ENCODE measurements around the gene ANXA2R. TPM values are rescaled to one million over a fixed set of nuclear protein-coding genes. Genes with fewer than 3 reads are reported as not detected.

ANXA2R gene
- polyA plus RNA-seq, 1 of the 3 experiments (the other 2 are of a cell fraction) = 1.9 TPM

GRCh38 chr5:43068037-43068436 is 27.9 kb upstream of the ANXA2R start:
- WGBS (ENCODE audit: low lambda C conversion rate) = 83% methylated on average over 2 of the region's 2 CpGs
- H2AFZ ChIP-seq (ENCODE audit: low read depth) = peak overlapping the region; percentile 68; the same call in 1 of the 2 replicates
- peak overlapping the region; percentile 91 for H3K4me2 ChIP-seq
- H3K4me3 ChIP-seq (ENCODE audit: low read depth in 2 of 2, low read length in 1 of 2) = peak overlapping the region; percentile 80 to 84
- no peak for TF ChIP-seq CTCF (IDR thresholded peaks at IDR 0.05)
- no peak for TF ChIP-seq USF1 (IDR thresholded peaks at IDR 0.05; ENCODE audit: borderline replicate concordance, low read depth)
- no peak for TF ChIP-seq JUND (IDR thresholded peaks at IDR 0.05)
- TF ChIP-seq ELF1 (IDR thresholded peaks at IDR 0.05) = no peak
- no peak for TF ChIP-seq RCOR1 (IDR thresholded peaks at IDR 0.05; ENCODE audit: low read length)
- no peak for TF ChIP-seq SIN3A (IDR thresholded peaks at IDR 0.05; ENCODE audit: borderline replicate concordance, low read depth, low read length)
- TF ChIP-seq EZH2phosphoT487 (IDR thresholded peaks at IDR 0.05; ENCODE audit: borderline replicate concordance, low read depth) = no peak
- TF ChIP-seq REST (IDR thresholded peaks at IDR 0.05; ENCODE audit: low read depth, low read length) = no peak
- no peak for TF ChIP-seq CHD2 (IDR thresholded peaks at IDR 0.05; ENCODE audit: low read length, partially characterized antibody)
- no peaks in the 10 kb centered on the region for H3K9me3 ChIP-seq
- no peaks in the 10 kb centered on the region for H3K27me3 ChIP-seq (ENCODE audit: insufficient read depth)
- peaks cover 11 to 21% of the 10 kb centered on the region in 2 experiments for H3K36me3 ChIP-seq (replicated peaks in 1 of 2; ENCODE audit: control insufficient read depth in 1 of 2, insufficient read depth in 2 of 2, low read length in 1 of 2)
- no peaks in the 10 kb centered on the region for H4K20me1 ChIP-seq (ENCODE audit: insufficient read depth)
- H3K4me1 ChIP-seq (ENCODE audit: control insufficient read depth in 1 of 2, insufficient read depth in 2 of 2, low read depth in 1 of 2, low read length in 1 of 2) = peaks cover 11 to 13% of the 10 kb centered on the region in 2 experiments; a peak in 3 of 4 replicates
- H3K9me2 ChIP-seq = no peaks in the 10 kb centered on the region
- peaks cover 15% of the 10 kb centered on the region for H3F3A ChIP-seq (replicated peaks; ENCODE audit: insufficient read depth)
- ChIA-PET CTCF (interaction anchor here (1.3 to 3.7 kb wide), 4 partner anchors 23 to 38 kb away, joined by 4 to 17 read pairs (median 8); no protein-coding TSS in a partner anchor), POLR2A (interaction anchor here (1.2 kb wide), 1 partner anchor 54 kb away, joined by 3 read pairs; no protein-coding TSS in a partner anchor)
- no peak for DNase-seq
- H3K27ac ChIP-seq (ENCODE audit: low read depth in 2 of 2, low read length in 1 of 2) = peak overlapping the region; percentile 90 to 97; a peak in 3 of 4 replicates
- peaks cover 61% of the 10 kb centered on the region for H3K79me2 ChIP-seq (ENCODE audit: insufficient read depth)
- H3K9ac ChIP-seq = peak overlapping the region; percentile 84
